ENCODE results near the gene RPUSD1. TPM values are rescaled to one million over a fixed set of nuclear protein-coding genes. Genes with fewer than 3 reads are reported as not detected.

RPUSD1 gene
- total and polyA plus RNA-seq, 2 donors (not counting 3 experiments of a cell fraction or from before 2014, with no cell fraction given), result 46.2 to 55.8 TPM

- no TSS peak for BruUV-seq (replicated peaks)
- no peak overlapping the region for H3K9ac ChIP-seq (replicated peaks; ENCODE audit: extremely low read depth, insufficient read depth, low read length)
- dilution Hi-C loops (cut with MboI; ENCODE audit: extremely low pct_ligation_motif_present, low sequenced_read_pairs), result no loop called here
- H3K27me3 ChIP-seq (ENCODE audit: control insufficient read depth in 2 of 2, insufficient read depth in 2 of 2, low read length in 2 of 2), result no peaks in the 10 kb centered on the region
- no peak overlapping the region for H3K4me2 ChIP-seq (ENCODE audit: insufficient read depth, low read length)
- H3K9me1 ChIP-seq (replicated peaks; ENCODE audit: control insufficient read depth, extremely low read depth, insufficient read depth, low read length), result no peaks in the 10 kb centered on the region
- H3K79me2 ChIP-seq (ENCODE audit: control insufficient read depth, insufficient read depth, low read length), result peaks cover 17% of the 10 kb centered on the region
- CTCF ChIA-PET, result no interaction called here
- no peak overlapping the region for H2AFZ ChIP-seq (ENCODE audit: low read depth, low read length)
- H3K36me3 ChIP-seq (ENCODE audit: control insufficient read depth in 2 of 2, extremely low read depth in 1 of 2, insufficient read depth in 2 of 2, low read length in 2 of 2), result no peaks in the 10 kb centered on the region
- intact Hi-C loops (cut with micrococcal nuclease), result no loop called here
- DNase-seq (ENCODE audit: low read depth, low spot score) (no peak), FAIRE-seq (no peak)
- peaks cover 7% of the 10 kb centered on the region for H3K4me1 ChIP-seq (ENCODE audit: control insufficient read depth, extremely low read depth, insufficient read depth, low read length)
- H4K20me1 ChIP-seq (replicated peaks; ENCODE audit: control insufficient read depth, extremely low read depth, insufficient read depth, low read length), result no peaks in the 10 kb centered on the region
- no peak overlapping the region for H3K27ac ChIP-seq (ENCODE audit: insufficient read depth, low read depth, low read length)
- POLR2A ChIA-PET, result no interaction called here
- TF ChIP-seq CTCF (IDR thresholded peaks at IDR 0.05; ENCODE audit: extremely low read depth in 1 of 2, insufficient read depth in 1 of 2, low read depth in 1 of 2, low read length in 2 of 2) (no peak), MAX (IDR thresholded peaks at IDR 0.05; ENCODE audit: insufficient read depth, insufficient read length) (no peak), GATA2 (IDR thresholded peaks at IDR 0.05; ENCODE audit: insufficient read depth, insufficient read length, low read depth, low read length) (no peak), POLR2A (IDR thresholded peaks at IDR 0.05; ENCODE audit: low read depth, low read length) (no peak), MYC (IDR thresholded peaks at IDR 0.05; ENCODE audit: low read depth, low read length) (no peak)
- no peaks in the 10 kb centered on the region for H3K9me3 ChIP-seq (replicated peaks; ENCODE audit: control insufficient read depth, insufficient read depth, low read length)
- no peak overlapping the region for H3K4me3 ChIP-seq (replicated peaks in 1 of 3; ENCODE audit: insufficient read depth in 1 of 3, low read depth in 1 of 3, low read length in 3 of 3)
These were observed 4.2 kb upstream of the RPUSD1 start for GRCh38 chr16:792221-792995.

GRCh38 chr16:791131-791530, 3.0 kb upstream of the RPUSD1 start:
- Histone ChIP-seq H3K9me3 (replicated peaks; ENCODE audit: control insufficient read depth, insufficient read depth, low read length) (no peaks in the 10 kb centered on the region), H3K27me3 (ENCODE audit: control insufficient read depth in 2 of 2, insufficient read depth in 2 of 2, low read length in 2 of 2) (no peaks in the 10 kb centered on the region), H3K27ac (ENCODE audit: insufficient read depth, low read depth, low read length) (no peak overlapping the region), H3K9me1 (replicated peaks; ENCODE audit: control insufficient read depth, extremely low read depth, insufficient read depth, low read length) (no peaks in the 10 kb centered on the region), H3K36me3 (ENCODE audit: control insufficient read depth in 2 of 2, extremely low read depth in 1 of 2, insufficient read depth in 2 of 2, low read length in 2 of 2) (peaks cover 2 to 4% of the 10 kb centered on the region in 2 experiments), H3K79me2 (ENCODE audit: control insufficient read depth, insufficient read depth, low read length) (peaks cover 26% of the 10 kb centered on the region), H3K4me1 (ENCODE audit: control insufficient read depth, extremely low read depth, insufficient read depth, low read length) (peaks cover 13% of the 10 kb centered on the region), H2AFZ (ENCODE audit: low read depth, low read length) (no peak overlapping the region), H3K4me3 (replicated peaks in 1 of 3; ENCODE audit: insufficient read depth in 1 of 3, low read depth in 1 of 3, low read length in 3 of 3) (no peak overlapping the region), H3K9ac (replicated peaks; ENCODE audit: extremely low read depth, insufficient read depth, low read length) (no peak overlapping the region), H4K20me1 (replicated peaks; ENCODE audit: control insufficient read depth, extremely low read depth, insufficient read depth, low read length) (no peaks in the 10 kb centered on the region), H3K4me2 (ENCODE audit: insufficient read depth, low read length) (no peak overlapping the region)
- intact Hi-C loops (cut with micrococcal nuclease), result no loop called here
- no peak for DNase-seq (ENCODE audit: low read depth, low spot score)
- FAIRE-seq, result no peak
- CTCF ChIA-PET, result no interaction called here
- POLR2A ChIA-PET, result no interaction called here
- no peak for TF ChIP-seq EZH2 (IDR thresholded peaks at IDR 0.05; ENCODE audit: borderline replicate concordance, low read depth, low read length, severe bottlenecking)
- TF ChIP-seq MAX (IDR thresholded peaks at IDR 0.05; ENCODE audit: insufficient read depth, insufficient read length), result no peak
- TF ChIP-seq GATA2 (IDR thresholded peaks at IDR 0.05; ENCODE audit: insufficient read depth, insufficient read length, low read depth, low read length), result no peak
- no peak for TF ChIP-seq MYC (IDR thresholded peaks at IDR 0.05; ENCODE audit: low read depth, low read length)
- TF ChIP-seq POLR2A (IDR thresholded peaks at IDR 0.05; ENCODE audit: low read depth, low read length), result no peak
- no peak for TF ChIP-seq FOS (IDR thresholded peaks at IDR 0.05; ENCODE audit: borderline replicate concordance, insufficient read depth, low read length)
- dilution Hi-C loops (cut with MboI; ENCODE audit: extremely low pct_ligation_motif_present, low sequenced_read_pairs), result no loop called here
- no TSS peak for BruUV-seq (replicated peaks)
